ENCODE data around the gene SCN8A.
"Not testable (repeated sequence)": the region's sequence is repeated elsewhere in the genome, so short reads cannot be mapped to it uniquely, and the experiment has no call there.

Gene SCN8A

DNA sequence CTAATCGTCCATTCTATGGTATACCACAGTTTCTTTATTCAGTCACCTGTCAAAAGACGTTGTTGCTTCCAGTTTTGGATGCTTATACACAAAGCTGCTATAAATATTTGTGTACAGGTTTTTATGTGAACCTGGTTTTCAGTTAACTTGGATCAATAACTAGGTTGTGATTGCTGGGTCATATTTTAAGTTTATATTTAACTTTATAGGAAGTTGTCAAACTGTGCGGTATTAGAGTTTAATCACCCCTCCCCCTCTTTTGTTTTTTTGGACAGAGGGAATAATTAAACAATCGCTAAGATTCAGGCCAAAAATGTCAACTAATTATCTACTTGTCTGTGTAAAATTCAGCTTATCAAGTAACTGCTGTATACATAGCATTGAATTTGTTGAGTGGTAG is 34.3 kb downstream of the SCN8A start:
- no peak for DNase-seq

DNA sequence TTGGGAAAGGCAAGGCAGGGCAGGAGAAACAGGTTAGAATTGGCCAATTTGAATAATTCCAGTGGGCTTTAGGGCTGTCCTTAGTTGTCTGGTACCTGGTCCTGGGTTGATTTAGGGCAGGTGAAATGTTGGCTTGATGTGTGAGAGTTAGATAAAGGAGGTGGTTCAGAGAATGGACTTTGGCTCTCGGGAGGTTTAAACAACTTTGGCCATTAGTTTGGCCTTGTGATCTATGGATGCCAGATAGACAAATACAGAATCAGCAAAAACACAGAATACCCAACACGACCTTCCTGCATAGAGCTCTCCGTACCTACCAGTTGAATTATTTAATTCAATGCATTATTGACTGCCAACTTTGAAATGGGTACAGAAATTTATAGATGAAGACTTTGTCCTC is 35.1 kb downstream of the SCN8A start:
- DNase-seq, result no peak

DNA sequence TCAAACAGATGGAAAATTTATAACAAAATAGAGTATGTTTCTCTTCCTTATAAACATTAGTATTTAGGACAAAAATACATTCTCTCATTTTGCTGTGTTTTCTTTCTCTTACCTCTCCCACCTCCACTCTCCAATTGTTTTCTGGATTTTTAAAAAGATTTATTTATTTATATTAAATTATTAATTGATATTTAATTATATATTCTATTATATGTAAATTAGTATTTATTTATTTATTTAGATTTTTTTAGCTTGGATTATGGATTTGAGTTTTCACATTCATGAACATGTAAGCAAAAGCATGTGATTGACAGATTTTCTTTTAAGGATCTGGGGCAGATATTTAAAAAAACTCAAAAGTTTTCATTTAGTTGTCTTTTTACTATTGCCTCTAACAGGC is 35.6 kb downstream of the SCN8A start:
- DNase-seq, result no peak

DNA sequence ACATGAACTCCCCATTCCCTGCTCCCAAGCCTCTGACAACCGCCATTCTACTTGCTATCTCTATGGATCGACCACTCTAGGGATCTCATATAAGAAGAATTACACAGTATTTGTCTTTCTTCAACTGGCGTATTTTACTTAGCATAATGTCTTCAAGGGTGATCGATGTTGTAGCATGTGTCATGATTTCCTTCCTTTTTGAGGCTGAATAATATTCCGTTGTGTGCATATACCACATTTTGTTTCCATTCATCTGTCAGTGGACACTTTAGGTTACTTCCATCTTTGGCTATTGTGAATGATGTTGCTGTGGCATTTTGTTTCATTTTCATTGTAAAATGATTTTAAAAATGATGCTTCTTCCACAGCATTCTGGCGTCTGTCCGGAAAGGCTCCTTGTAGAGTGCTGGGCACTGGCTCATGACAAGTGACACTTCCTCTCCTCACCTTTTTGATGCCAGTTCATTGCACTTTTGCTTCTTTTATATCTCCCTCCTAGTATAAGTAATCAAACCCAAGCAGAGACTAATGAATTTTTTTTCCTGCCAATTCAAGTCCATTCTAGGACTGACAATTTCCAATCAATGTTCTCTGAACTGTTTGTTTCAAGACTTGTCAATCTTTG is 39.3 kb downstream of the SCN8A start:
- DNase-seq, result no peak

DNA sequence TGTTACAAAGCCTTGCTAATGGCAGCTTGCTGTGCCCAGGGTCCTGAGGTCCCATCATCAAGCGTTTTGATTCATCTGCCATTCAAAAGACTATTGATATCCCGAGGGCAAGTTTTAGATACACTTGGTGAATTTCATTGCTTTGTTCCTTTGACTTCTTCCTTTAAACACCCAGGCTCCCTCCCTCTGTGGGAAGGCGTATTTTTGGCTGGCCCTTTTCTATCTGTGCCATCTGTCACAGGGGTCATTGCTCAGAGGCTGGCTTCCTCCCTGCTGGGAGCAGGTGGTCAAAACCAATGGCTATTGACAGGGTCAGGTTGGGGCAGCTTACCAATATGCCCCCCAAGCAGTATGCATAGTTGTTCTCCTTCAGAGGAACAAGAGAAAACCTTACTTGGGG is 40.0 kb downstream of the SCN8A start:
- DNase-seq, result no peak

DNA sequence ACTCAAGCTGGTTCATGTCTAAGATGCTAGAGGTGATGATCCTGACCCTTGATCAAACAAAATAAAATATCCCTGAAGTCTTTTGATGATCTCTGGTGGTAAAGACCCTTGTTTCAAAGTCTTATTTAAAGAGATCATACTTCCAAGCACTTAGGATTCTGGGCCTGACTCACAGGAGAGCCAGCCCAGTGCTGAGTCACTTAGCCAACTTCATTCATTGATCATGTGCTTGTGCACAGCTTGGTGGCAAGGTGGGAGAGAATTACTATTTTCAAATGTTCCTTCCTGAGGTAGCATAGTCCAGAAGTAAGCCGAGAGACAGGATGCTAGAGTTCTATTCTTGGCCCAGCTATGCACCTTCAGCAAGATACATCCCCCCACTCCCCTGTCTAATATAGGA is 40.6 kb downstream of the SCN8A start:
- DNase-seq, result no peak

DNA sequence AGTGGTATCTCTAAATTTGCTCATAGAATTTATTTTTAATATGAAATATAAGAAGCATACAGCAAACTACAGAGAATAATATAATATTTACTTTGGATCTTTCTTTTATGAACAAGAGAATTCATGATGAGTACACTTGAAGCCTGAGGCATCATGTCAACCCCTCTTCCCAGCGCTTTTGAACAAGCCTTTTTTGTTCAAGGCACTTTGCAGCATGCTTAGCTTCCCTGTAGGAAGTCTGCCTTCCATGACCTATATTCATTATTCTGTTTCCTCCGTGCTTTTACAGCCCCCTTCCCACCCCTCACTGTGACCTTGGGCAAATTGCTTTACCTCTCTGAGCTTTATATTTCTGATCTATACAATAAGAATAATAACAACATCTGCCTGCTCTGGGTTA is 41.6 kb downstream of the SCN8A start:
- no peak for DNase-seq

DNA sequence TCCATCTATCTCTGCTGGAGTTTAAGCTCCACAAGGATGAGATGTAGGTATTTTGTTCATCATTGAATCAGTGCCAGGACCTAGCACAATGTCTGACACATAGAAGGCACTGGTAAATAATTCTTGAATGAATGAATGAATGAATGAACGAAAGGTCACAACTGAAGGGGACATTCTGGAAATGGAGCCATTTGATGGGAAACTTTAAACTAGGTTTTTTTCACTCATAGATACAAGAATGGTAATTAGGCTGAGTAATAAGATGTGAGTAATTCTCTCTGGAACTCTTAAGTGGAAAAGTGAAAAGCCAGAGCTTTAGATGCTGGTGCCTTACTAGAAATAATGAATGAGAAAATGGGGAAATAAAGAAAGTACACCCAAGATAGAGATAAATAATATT is 44.3 kb downstream of the SCN8A start:
- DNase-seq, result no peak

DNA sequence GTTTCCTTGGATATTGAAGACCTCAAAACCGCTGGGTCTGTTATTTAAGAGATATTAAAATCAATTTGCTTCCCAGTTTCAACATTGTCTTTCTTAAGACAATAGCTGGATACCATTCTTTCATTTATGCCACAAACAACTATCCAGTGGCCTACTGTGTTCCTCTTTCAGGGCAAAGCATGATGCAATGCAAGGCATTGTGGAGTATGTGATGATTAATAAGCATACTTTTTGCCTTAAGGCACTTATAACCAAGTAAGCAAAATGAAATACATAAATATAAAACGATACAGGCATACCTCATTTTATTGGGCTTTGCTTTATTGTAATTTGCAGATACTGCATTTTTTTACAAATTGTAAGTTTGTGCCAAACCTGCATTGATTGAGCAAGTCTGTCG is 45.5 kb downstream of the SCN8A start:
- DNase-seq, result no peak

DNA sequence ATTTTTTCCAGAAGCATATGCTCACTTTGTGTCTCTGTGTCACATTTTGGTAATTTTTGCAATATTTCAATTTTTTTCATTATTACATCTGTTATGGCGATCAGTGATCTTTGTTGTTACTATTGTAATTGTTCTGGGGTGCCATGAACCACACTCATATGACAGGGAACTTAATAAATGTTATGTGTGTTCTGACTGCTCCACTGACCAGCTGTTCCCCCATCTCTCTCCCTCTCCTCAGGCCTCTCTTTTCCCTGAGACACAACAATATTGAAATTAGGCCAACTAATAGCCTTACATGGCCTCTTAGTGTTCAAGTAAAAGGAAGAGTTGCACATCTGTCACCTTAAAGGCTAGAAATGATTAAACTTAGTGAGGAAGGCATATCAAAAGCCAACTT is 46.0 kb downstream of the SCN8A start:
- no peak for DNase-seq

DNA sequence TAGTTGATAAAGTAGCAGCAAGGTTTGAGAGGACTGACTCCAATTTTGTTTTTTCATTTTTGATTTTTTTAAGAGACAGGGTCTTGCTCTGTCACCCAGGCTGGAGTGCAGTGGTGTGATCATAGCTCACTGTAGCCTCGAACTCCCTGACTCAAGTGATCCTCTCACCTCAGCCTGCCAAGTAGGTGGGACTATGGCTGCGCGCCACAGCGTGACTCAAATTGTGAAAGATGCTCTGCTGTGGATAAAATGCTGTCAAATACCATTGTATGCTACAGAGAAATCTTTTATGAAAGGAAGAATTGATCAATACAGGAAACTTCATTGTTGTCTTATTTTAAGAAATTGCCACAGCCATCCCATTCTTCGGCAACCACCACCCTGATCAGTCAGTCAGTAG is 48.3 kb downstream of the SCN8A start:
- DNase-seq, result no peak

DNA sequence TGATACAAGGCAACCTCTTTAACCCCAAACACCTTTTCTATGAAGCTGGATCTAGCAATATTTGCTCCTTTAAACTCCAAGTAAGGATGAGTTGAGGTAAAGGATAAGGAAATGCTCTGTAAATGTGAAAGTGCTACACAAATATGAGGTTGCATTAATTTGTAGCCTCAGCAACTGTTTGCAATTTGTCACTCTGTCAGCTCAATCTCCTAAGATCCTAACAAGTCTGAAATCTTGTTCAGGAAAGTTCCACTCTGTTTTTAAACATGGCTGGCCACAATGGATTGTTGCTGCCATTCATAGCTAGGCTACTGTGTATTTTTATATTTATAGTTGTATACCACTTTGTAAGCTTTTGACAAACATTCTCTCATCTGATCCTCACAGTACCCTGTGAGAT is 51.3 kb downstream of the SCN8A start:
- no peak for DNase-seq

DNA sequence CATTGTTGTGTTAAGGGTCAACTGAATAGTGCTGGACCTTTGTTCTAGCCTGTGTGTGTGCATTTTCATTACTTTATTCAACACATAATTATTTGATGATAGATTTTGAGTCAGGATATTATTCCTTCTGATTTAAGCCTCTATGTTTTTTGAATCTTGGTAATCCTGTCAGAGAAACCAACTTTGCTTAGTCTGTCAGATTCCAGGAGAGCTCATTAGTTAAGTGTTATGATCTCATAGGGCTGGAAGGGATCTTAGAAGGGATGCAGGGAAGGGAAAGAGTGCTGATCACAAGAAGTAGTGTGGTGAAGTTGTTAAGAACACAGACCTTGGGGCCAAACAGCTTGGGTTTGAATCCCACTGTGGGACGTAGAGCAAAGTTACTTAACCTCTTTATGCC is 52.9 kb downstream of the SCN8A start:
- DNase-seq, result no peak

DNA sequence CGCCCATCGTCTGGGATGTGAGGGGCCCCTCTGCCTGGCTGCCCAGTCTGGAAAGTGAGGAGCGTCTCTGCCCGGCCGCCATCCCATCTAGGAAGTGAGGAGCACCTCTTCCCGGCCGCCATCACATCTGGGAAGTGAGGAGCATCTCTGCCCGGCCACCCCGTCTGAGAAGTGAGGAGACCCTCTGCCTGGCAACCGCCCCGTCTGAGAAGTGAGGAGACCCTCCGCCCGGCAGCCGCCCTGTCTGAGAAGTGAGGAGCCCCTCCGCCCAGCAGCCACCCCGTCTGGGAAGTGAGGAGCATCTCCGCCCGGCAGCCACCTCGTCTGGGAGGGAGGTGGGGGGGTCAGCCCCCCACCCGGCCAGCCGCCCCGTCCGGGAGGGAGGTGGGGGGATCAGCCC is 53.7 kb downstream of the SCN8A start:
- DNase-seq, result not testable (repeated sequence)

DNA sequence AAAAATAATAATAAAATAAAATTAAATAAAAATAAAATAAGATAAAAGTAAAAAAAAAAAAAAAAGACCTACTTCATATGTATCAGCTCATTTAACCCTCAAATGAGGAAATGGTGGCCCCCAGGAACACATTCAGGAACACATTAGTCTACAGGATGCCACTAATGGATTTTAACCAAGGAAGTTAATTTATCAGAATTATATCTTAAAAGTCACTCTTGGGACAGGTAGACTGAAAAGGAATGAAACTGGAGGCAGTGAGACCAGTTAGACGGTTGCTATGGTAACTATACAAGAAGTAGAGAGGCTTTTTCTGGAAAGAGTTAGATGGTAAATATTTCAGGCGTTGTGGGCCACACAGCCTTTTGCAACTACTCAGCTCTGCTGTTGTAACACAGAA is 54.9 kb downstream of the SCN8A start:
- DNase-seq, result no peak

DNA sequence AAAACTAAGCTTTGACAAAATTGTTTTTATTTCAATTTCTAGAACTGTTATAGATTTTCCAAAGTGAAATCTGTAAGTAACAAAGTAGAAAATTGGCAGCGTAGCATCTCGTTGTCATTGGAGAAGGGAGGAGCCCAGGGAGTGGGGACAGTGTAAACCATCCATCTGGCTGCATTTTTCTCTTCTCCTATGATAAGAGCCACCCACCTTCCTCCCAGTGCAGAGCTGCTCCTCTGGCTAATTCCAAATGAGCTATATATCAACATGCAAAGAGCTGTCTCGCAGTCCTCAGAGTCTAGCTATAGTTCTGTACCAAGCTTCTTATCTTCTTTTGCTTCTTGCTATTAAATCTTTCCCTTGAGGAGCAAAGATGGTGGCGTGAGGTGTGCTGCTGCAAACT is 56.6 kb downstream of the SCN8A start:
- DNase-seq, result no peak

DNA sequence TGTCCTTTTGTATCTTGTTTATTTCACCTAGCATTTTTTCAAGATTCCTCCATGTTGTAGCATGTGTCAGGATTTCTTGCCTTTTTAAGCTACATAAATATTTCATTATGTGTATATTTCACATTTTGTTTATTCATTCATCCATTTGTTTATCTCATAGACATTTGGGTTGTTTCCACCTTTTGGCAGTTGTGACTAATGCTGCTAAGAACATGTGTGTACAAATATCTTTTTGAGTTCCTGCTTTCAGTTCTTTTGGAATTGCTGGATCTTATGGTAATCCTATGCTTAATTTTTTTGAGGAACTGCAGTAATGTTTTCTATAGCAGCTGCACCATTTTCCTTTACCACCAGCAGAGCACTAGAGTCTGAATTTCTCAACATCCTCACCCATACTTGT is 62.4 kb downstream of the SCN8A start:
- DNase-seq, result no peak

DNA sequence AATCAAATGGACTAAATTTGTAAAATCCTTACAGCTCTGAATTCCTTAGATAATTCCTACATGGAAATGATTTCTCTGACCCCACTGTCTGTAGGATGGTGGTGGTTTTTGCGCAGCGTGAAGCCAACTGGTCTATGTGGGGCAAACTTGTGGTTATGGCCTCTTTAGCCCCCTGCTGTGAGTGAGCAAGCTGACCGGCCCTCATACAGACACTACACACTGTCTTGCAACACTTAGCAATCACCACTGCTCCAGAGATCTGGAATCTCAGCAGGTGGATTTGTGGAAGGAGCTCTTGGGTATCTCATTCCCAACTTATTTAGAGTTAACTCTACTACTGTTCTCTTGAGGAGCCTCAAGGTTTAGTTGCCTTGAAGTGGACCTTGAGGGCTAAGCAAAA is 70.2 kb downstream of the SCN8A start:
- DNase-seq, result no peak

DNA sequence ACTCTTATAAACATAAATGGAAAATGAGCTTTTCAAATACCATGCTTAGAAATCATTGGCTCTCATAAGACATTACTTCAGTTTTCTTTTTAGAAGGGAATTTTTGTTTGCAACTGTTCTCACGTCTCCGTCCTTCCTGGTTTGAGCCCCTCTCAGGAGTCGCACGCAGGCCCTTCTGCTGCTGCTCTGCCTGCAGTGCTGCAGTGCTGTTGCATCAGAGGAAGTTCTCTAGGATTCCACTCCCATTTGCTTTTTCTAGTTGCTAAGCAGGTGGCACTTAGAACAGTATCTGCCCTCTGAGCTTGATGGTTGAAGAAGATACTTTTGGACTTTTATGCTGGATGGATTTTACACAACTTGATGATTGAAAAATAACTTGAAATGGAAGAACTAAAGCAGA is 70.8 kb downstream of the SCN8A start:
- no peak for DNase-seq

DNA sequence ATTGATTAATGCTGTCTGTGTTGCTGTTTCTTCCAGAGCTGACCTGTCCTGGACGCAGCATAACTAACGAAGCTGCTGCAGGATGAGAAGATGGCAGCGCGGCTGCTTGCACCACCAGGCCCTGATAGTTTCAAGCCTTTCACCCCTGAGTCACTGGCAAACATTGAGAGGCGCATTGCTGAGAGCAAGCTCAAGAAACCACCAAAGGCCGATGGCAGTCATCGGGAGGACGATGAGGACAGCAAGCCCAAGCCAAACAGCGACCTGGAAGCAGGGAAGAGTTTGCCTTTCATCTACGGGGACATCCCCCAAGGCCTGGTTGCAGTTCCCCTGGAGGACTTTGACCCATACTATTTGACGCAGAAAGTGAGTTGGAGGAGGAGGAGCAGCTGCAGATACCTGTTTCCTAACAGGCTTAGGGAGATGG is 71.7 kb downstream of the SCN8A start:
- DNase-seq, result no peak

DNA sequence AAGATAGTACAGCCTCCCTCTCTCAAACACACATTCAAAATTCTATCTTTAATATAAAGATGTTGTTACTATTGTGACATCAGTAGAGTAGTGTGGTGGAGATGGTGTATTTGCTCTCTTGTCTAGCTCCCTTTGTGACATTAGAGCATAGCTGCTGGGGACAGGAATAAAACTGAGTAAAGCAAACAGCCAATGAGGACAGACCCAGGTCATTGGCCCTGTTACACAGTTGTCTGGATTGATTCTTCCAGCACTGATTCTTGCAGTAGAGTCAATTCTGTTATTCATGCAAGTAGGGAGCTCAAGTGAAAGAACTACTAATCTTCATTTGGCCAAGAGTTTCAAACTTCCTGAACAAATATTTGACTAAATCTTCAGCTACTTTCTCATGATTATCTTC is 72.4 kb downstream of the SCN8A start:
- no peak for DNase-seq

DNA sequence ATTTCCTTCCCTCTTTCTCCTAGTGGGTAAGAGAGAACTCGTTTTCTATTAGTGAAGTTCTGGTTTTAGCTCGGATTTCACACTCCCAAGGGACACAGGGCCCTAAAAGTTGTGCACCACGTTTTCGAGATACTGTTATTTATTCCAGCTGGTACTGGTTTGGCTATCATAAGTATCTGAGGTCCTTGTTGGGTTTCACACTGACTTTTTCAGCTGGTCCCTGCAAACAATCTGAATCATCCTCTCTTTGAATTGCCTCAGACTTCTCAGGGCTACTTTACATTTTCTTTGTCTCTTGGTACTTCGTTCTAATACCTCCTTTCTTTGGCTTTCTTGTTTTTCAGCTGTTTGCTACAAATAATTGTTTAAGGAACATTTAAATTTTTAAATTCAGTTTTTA is 75.7 kb downstream of the SCN8A start:
- DNase-seq, result no peak

DNA sequence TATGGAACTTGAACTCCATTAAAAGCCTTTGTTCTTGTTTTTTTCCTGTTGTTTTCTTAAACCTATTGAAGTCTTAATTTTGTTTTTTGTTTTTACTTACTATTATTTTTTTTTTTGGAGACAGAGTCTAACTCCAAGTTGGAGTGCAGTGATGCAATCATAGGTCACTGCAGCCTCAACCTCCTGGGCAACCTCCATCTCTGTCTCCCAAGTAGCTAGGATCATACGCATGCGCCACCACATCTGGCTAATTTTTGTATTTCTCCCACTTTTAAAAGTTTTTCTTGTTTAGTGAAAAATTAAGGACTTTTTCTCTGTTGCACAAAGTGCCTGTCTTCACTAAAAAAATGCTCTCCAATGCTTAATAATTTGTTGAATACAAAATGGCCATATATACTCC is 76.2 kb downstream of the SCN8A start:
- no peak for DNase-seq

DNA sequence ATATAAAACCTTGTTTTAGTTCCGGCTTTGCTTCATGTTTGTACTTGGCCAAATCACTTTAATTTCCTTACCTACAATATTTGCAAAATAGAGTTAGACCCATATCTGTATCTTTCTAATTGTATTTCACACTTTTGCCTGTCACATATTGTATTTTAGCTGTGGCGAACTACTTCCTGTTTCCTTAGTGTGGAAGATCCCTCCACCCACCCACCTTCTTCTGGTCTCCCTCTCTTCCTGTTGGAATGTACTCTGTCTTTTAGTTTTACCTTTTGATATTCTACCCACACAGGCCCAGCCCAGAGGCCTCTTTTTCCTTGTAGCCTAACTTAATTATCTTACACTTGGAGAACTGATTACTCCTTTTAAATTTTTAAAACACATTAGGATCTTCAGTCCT is 78.2 kb downstream of the SCN8A start:
- DNase-seq, result no peak

DNA sequence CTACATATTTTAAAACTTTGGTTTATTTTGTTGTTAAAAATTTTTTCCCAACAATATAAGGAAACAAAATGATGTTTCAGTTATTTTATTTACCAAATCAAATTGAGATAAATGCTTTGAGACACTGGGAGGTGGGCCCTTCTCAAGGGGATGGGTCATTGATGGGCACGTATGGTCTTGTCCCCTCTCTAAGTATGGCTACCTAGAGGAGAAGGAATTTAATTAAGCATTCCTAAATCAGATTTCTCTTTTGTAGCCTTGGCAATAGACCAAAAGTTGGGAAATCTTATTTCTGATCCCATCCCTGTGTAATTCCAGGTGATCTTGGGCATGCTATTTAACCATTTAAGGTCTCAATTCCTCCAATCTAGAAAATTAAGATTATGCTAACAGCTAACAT is 79.0 kb downstream of the SCN8A start:
- DNase-seq, result no peak

DNA sequence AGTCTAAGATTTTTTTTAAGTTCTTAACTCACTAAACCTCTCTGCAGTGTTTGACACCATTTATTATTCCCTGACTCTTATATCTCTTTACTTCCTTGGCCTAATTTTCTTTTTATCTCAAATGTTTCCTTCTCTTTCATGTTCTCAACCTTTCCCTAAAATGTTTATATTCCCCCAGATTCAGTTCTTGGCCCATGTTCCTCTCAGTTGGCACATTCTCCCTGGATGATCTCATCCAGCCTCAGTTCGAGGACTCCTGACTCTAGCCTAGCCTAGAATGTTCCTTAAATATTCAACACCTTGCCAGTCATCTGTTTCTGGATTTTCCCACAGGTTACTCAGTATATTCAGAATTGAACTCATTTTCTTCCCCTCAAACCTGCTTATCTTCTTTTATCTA is 81.3 kb downstream of the SCN8A start:
- no peak for DNase-seq

Data from CD4-positive, alpha-beta T cell treated with Interferon alpha-2 for 1 hour (primary cell).